Cardiac septum (tissue), 1 donor: ENCODE data around the gene PAK6. TPM values are rescaled to one million over a fixed set of nuclear protein-coding genes. Genes with fewer than 3 reads are reported as not detected.

Source experiments
- DNase-seq: peaks from one replicate; pipeline ENCODE4 v3.0.0-alpha.2; 2020; ENCODE audit warnings: low spot score
- intact Hi-C: fragments of 100-400 bp; cut with DNase I; formaldehyde crosslinking; loops from one replicate; pipeline ENCODE4 v1.14.0; 2022
- total RNA-seq: library from RNA; stranded (reverse); fragmentation: NEBNext Ultra II Directional; extraction: Animal tissue kit (Norgen Biotek cat#: 25700); gene quantifications from one replicate; pipeline ENCODE4 v1.2.1, GENCODE V29; 2021
- donor health status: DM: no; HTN: no; CAD: no.

The PAK6 gene
- total RNA-seq, 1 donor from 2014 or later, result 2.6 TPM

- intact Hi-C loops, result no loop called here
- no peak for DNase-seq
Observed at GRCh38 chr15:40272485-40273056, 33.7 kb downstream of the PAK6 start.

GRCh38 chr15:40273428-40273827 is 34.6 kb downstream of the PAK6 start:
- intact Hi-C loops, result no loop called here
- DNase-seq, result no peak

GRCh38 chr15:40274350-40275274 is 35.7 kb downstream of the PAK6 start:
- DNase-seq, result peak; percentile 91
- intact Hi-C loops, result loop anchor here (1.0 to 2.0 kb wide), 2 partner anchors 58 to 230 kb away; no protein-coding TSS in a partner anchor

GRCh38 chr15:40275523-40275922 is 36.7 kb downstream of the PAK6 start:
- intact Hi-C loops, result loop anchor here (2.0 kb wide), 1 partner anchor 59 kb away; no protein-coding TSS in a partner anchor
- no peak for DNase-seq

- no peak for DNase-seq
- intact Hi-C loops, result loop anchor here (2.0 kb wide), 1 partner anchor 59 kb away; no protein-coding TSS in a partner anchor
Observed at GRCh38 chr15:40275954-40276353, 37.1 kb downstream of the PAK6 start.

GRCh38 chr15:40276927-40277326 is 38.1 kb downstream of the PAK6 start:
- intact Hi-C loops, result no loop called here
- no peak for DNase-seq

GRCh38 chr15:40277471-40277870 is 38.6 kb downstream of the PAK6 start:
- no peak for DNase-seq
- intact Hi-C loops, result no loop called here

GRCh38 chr15:40278026-40278425 is 39.2 kb downstream of the PAK6 start:
- no peak for DNase-seq
- intact Hi-C loops, result no loop called here

GRCh38 chr15:40279437-40280141 is 40.7 kb downstream of the PAK6 start:
- intact Hi-C loops, result loop anchor here (1.0 to 5.0 kb wide), 3 partner anchors 31 to 143 kb away; partner anchors contain the start of gene DISP2
- DNase-seq, result peak; percentile 89

- intact Hi-C loops, result loop anchor here (2.0 to 5.0 kb wide), 2 partner anchors 77 to 142 kb away; partner anchors contain the start of gene DISP2
- no peak for DNase-seq
Observed at GRCh38 chr15:40280260-40281056, 41.6 kb downstream of the PAK6 start.

- intact Hi-C loops, result loop anchor here (2.0 to 5.0 kb wide), 2 partner anchors 76 to 142 kb away; partner anchors contain the start of gene DISP2
- no peak for DNase-seq
Observed at GRCh38 chr15:40281057-40281800, 42.4 kb downstream of the PAK6 start.

GRCh38 chr15:40281801-40282146 is 42.9 kb downstream of the PAK6 start:
- intact Hi-C loops, result loop anchor here (2.0 to 5.0 kb wide), 2 partner anchors 76 to 141 kb away; partner anchors contain the start of gene DISP2
- no peak for DNase-seq

- peak; percentile 87 for DNase-seq
- intact Hi-C loops, result loop anchor here (5.0 kb wide), 1 partner anchor 75 kb away; the partner anchor contains the start of gene DISP2
Observed at GRCh38 chr15:40282147-40282868, 43.4 kb downstream of the PAK6 start.

GRCh38 chr15:40282869-40283614 is 44.2 kb downstream of the PAK6 start, which contains the start of gene ANKRD63:
TSS of gene ANKRD63 (minus strand) at chr15:40283064. CDS start at chr15:40282586, 478 bp downstream.
- DNase-seq, result no peak
- intact Hi-C loops, result loop anchor here (5.0 kb wide), 1 partner anchor 74 kb away; the partner anchor contains the start of gene DISP2

- intact Hi-C loops, result loop anchor here (5.0 kb wide), 1 partner anchor 74 kb away; the partner anchor contains the start of gene DISP2
- no peak for DNase-seq
Observed at GRCh38 chr15:40283615-40284300, 44.9 kb downstream of the PAK6 start.

GRCh38 chr15:40285151-40285550 is 46.3 kb downstream of the PAK6 start:
- no peak for DNase-seq

More at GRCh38 chr15:40285151-40285550, 46.3 kb downstream of the PAK6 start:
- intact Hi-C loops, result loop anchor here (5.0 kb wide), 1 partner anchor 122 kb away; the partner anchor contains the start of gene IVD
